GM18870 (cell line): ENCODE measurements around the gene PPP1R3C.
A peak's percentile ranks its signal among the peaks of the same experiment; 100 is the strongest.

Experiments used
- ATAC-seq: cut with Tn5 transposase; IDR thresholded peaks from one replicate; pipeline ENCODE4 v1.9.1; 2021; ENCODE audit warnings: moderate library complexity; ENCODE audit not compliant: unreplicated experiment

The PPP1R3C gene

GRCh38 chr10:91632671-91633550 lies at the start of gene PPP1R3C:
Gene PPP1R3C, minus strand, starts transcription at chr10:91633071. Its CDS starts 102 bp downstream, at chr10:91632969.
- ATAC-seq, result peak; percentile 56

- no peak for ATAC-seq
These were observed 48.7 kb upstream of the PPP1R3C start for GRCh38 chr10:91681361-91682276.

- no peak for ATAC-seq
These were observed 47.6 kb upstream of the PPP1R3C start for GRCh38 chr10:91680487-91680886.

- no peak for ATAC-seq
These were observed 46.4 kb upstream of the PPP1R3C start for GRCh38 chr10:91679296-91679695.

GRCh38 chr10:91677911-91678310 lies 45.0 kb upstream of the PPP1R3C start:
- no peak for ATAC-seq

DNA sequence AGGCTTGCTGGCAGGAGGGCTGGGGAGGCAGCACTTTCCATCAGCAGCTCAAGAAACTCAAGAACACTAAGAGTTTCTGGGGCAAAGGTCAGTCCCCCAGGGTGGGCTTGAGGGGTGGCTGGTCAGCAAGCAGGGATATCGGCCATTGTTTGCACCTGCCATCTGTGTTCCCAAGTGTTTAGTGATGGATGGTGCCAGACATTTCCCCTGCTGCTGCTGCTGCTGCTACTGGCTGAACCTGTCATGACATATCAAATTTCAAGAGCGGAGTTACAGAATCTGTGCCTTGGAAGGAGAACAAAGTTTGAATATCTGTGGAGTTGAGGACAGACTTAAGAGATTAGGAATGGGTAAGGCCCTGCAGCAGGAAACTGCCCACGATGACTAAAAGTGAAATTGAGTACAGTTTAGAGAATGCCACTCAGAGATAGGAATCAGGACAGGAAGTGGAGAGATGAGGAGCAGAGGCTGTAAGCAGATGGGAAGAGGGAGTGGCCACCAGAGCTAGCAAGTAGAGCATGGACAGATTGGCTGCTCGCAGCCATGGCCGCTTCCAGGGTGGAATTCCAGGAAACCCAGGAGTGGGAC lies 39.2 kb upstream of the PPP1R3C start:
- ATAC-seq, result no peak

GRCh38 chr10:91668913-91669312 lies 36.0 kb upstream of the PPP1R3C start:
- no peak for ATAC-seq

DNA sequence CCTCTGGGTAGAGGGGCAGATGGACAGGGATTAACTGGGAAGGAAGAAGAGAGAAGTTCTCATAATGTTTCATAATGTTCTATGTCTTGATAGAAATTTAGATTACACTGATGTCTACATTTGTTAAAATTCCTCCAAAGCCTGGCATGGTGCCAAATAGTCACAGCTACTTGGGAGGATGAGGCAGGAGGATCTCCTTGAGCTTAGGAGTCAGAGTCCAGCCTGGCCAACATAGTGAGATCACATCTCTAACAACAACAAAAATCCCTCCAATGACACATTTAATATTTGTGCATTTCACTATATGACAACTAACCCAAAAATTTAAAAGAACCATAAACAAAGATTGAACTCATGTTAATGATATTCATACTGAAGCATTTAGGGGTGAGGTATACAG lies 33.0 kb upstream of the PPP1R3C start:
- no peak for ATAC-seq

GRCh38 chr10:91664426-91664825 lies 31.6 kb upstream of the PPP1R3C start:
- ATAC-seq, result no peak

DNA sequence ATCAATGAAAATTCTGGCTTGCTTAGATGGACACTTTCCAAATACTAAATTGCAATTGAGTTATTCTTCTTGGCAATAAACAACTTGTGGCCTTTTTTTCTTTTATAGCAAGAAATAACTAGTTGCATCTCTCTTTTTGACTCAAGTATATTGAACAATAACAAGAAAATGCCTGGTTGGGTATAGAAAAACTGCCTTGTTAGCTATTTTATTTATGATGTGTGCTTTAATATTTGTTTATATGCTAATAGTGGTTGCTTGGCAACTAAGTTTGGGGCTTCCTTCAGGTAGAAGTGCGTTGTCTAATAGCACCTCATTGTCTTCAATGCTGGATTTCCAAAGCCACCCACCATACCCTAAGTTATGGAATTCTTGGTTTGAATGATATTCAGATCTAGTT lies 30.1 kb upstream of the PPP1R3C start:
- no peak for ATAC-seq

DNA sequence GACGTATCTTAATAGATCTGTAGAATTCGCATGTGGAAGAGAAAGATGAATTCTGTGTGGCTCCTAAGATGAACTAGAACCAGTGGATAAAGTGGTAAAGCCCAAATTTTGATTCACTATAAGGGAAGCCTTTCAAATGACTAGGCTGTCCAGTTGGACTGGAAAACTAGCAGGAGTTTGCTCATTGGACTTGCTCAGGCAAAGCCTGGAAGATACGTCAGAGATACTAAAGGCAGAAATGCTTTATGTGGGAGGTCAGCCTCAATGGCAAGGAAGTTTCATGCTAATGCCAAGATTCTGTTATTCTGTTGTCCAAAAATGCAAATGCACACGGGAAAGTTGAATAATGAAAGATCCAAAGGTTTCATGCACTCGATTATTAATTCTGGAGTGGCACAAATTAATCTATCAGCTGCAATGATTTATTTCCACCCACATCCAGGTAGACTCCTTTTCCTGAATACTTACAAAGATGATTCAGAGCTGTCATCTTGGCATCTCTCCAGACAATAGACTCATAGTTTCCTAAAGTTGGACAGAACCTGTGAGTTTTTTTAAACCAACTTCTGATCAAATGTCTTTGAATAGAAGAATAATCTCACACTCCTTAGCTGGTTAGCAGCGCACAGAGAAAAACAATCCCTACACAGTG lies 20.5 kb upstream of the PPP1R3C start:
- no peak for ATAC-seq

DNA sequence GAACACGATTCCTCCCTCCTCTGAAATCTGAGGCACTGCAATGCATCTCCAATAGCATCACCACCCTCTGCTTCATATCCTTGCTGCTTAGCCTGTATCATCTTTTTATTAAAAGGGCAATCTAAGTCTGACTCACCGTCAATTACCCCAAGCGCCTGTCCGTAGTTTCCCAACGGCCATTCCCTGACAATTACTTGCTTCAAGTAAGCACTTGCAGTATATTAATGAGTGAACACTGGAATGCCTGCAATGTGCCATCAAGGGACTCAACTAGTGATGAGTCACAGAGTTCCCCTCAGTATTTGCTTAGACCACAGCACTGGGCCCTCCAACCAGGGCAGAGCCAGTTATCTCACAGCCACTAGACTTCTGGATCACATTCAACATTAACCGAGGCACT lies 19.5 kb upstream of the PPP1R3C start:
- no peak for ATAC-seq

- no peak for ATAC-seq
These were observed 10.8 kb upstream of the PPP1R3C start for GRCh38 chr10:91643700-91644099.

DNA sequence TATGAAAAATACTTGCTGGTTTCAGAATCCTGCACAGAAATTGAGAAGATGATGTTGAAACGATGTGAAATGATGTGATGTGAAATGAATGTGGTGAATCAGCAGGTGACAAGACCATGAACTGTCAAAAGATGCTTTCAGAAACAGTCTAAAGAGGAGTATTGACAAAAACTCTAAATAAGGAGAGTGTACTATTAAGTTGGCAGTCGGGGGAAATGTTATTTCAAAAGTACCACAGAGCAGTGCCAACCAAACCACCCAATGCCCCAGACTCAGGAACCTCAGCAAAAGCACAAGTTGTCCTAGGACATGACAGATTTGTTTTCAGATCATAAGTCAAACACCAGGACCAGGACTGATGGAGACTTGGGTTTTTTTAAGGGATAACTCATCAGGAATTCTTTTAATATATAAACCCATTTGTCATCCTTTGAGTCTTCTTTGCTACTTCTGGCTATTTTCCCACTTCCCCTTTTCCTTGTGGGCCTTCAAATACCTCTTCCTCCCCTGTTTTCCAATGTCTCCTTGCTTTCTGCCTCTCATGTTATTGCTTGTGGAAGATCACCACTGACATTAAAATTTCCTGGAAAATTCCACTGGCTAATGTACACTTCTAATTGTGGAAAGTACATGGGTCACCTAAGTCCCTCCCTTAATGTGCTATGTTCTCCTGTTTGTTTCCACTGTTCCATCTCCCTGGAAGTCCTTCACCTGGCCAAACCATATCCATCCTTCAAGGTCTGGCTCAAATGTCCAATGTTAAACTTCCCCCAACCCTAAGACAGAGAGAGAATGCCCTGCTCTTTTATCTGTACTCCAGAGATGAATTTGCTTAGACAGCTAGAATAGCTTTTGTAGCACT lies 10.2 kb upstream of the PPP1R3C start:
- ATAC-seq, result no peak

DNA sequence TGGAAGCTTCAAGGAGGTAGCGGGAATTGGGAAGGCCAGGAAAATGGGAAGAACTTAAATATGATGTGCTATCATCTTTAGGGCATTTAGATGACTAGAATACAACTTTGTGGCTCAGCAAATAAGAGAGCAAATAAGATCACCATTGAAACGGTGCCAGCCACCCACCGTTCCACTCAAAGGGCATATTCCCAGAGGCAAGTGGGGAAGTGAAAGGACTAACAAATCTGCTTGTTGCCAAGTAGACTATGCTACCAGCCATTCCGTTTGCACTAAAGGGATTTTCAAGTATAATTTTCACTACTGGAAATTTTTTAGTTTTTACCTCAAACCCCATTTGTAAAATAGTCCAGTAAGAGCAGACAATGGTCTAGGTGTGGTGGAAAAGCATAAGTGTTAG lies 4.0 kb upstream of the PPP1R3C start:
- no peak for ATAC-seq

DNA sequence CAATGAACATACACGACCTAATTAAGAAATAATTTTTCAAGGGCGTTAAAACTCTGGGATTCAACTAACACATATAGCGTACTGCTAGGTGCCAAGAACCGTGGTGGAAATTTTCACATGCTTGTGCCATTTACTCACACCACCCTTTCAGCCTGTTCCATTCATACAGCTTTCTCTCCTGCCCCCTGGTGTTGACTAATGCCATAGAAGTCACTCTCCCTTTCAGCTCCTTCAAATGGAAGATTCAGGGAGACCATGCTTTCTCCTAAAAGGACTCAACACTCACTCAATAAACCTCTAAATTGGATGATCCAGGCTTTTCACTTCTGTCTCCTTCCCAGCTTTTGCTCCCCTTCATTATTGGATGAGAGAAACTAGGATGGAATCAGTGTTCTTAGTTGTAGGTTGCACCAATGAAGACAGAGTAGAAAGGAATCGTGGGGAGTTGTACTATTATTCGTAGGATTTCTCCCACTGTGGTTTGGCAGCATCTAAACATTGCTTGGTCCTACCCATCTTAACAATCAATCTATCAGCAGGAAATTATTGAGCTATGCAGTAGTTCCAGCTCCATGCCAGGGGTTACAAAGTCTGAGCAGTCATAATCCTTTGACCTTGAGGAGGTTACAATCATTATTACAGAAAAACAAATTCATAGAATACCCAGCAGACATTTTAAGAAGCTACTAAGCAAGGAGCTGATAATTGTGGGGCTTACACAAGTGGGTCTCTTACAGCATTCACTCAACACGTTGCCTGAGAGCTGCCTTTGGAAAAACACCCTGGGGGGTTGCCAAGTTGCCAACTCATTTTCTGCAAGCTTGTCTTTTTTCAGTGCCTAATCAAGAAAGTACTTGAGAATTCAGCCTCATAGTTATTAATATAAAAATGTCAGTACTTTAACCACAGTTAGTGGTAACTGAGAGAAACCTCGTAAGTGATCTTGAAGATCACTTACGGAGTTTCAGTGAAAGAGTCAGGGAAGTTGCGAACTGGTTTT lies 2.8 kb upstream of the PPP1R3C start:
- no peak for ATAC-seq

GRCh38 chr10:91634898-91635297 lies 2.0 kb upstream of the PPP1R3C start:
- no peak for ATAC-seq

DNA sequence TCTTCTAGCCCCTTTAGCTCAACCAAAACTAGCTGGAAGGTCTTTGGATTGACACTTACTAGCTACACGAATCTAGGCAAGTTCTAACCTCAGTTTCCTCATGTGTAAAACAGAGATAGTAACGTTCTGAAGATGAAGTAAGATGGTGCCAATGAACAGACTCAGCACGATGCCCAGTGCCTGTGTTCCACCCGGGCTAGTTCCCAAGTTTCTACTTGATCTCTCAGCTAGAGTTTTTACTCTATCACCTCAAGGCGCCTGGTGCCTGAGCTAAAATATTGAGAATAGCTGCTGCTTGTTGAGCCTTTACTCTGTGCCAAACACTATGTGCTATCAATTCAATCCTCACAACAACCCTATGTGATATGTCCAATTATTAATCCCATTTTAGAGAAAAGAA lies 1.4 kb upstream of the PPP1R3C start:
- no peak for ATAC-seq

- no peak for ATAC-seq
These were observed 2.2 kb downstream of the PPP1R3C start for GRCh38 chr10:91630625-91631024.
